Activated T-helper 2 cell treated with anti-CD3 and anti-CD28 coated beads, Interferon-gamma antibody, Interleukin-2, Interleukin-4, amounts not matched to agents 10 μg/mL and 5 μg/mL and 100 μg/mL, durations not matched to agents 14 hours and 24 hours and 36 hours (primary cell): ENCODE results near the gene EWSR1. TPM values are rescaled to one million over a fixed set of nuclear protein-coding genes. Genes with fewer than 3 reads are reported as not detected.
"Not testable (repeated sequence)": the region's sequence is repeated elsewhere in the genome, so short reads cannot be mapped to it uniquely, and the experiment has no call there.

Source experiments
- DNase-seq: peaks from one replicate; pipeline ENCODE4 v3.0.0; 2021; ENCODE audit warnings: low spot score
- H3K27ac Mint-ChIP-seq: one replicate; pipeline ENCODE4 v1.8.0; 2021; ENCODE audit warnings: mixed read lengths
- H3K27me3 Mint-ChIP-seq: one replicate; pipeline ENCODE4 v1.8.0; 2021; ENCODE audit warnings: low read depth, mixed read lengths
- H3K36me3 Mint-ChIP-seq: one replicate; pipeline ENCODE4 v1.8.0; 2021; ENCODE audit warnings: low read depth, mixed read lengths
- H3K4me1 Mint-ChIP-seq: one replicate; pipeline ENCODE4 v1.8.0; 2021; ENCODE audit warnings: low read depth, mixed read lengths
- H3K4me3 Mint-ChIP-seq: one replicate; pipeline ENCODE4 v1.8.0; 2021; ENCODE audit warnings: low read depth, mild to moderate bottlenecking, moderate library complexity, mixed read lengths
- H3K9me3 Mint-ChIP-seq: one replicate; pipeline ENCODE4 v1.8.0; 2021; ENCODE audit warnings: mixed read lengths
- intact Hi-C: fragments of 100-400 bp; cut with micrococcal nuclease; formaldehyde crosslinking; loops from one replicate; pipeline ENCODE4 v1.15.1; 2023
- total RNA-seq: library from RNA; stranded (reverse); gene quantifications from 2 replicates; pipeline ENCODE4 v1.2.3, GENCODE V29; 2022

Gene EWSR1
- total RNA-seq, 1 donor from 2014 or later: 436 TPM

DNA sequence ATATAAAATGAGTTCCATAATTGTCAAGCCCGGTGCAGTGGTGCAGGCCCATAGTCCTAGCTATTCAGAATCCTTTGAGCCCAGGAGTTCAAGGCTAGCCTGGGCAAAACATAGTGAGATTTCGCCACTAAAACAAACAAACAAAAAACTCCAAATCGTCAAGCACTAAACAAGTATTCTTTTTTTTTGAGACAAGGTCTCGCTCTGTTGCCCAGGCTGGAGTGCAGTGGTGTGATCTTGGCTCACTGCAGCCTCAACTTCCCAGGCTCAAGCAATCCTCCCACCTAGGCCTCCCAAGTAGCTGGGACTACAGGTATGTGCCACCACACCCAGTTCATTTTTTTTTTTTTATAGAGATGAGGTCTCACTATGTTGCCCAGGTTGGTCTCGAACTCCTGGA, 76.8 kb downstream of the EWSR1 start:
- H3K4me1 Mint-ChIP-seq, H3K27ac Mint-ChIP-seq, H3K4me3 Mint-ChIP-seq, intact Hi-C loops, H3K27me3 Mint-ChIP-seq, H3K9me3 Mint-ChIP-seq, DNase-seq: not testable (repeated sequence)
- H3K36me3 Mint-ChIP-seq: peaks cover 55% of the 10 kb centered on the region

DNA sequence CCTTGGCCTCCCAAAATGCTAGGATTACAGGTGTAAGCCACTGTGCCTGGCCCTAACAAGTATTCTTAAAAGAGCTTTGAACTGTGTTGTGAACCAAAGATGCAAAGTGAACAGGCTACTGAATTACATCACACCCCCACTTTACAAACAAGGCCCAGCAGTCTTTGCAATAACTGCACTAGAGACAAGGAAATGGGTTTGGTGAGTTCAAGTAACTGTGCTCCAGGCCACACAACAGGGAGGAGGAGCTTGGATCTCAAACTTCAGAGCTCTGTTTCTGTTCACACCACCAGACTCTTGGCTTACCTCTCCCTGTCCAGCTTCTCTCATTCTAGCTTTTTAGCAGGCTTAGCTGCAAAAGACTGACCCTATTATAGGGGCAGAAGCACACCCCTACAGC, 77.9 kb downstream of the EWSR1 start:
- intact Hi-C loops: no loop called here
- H3K9me3 Mint-ChIP-seq: no peaks in the 10 kb centered on the region

DNA sequence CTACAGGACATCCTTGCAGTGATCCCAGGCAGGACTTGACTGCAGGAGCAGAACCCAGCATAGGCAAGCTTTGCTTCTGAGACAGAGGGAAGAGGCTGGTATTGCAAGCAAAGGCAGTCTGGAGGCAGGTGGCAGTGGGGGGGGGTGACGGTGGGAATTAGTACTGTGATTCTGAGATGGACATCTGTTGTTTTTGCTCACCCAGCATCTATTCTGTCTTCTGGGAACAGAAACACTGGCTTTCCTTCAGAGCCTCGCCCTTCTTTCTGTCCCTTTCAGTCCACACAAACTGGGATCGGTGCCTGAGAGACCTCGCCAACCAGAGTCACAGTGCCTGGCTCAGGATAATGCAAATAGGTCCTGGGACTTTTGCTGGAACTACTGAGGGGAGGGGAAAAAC, 78.6 kb downstream of the EWSR1 start:
- Mint-ChIP-seq H3K4me1 (no peaks in the 10 kb centered on the region), H3K27ac (no peak overlapping the region), H3K9me3 (no peaks in the 10 kb centered on the region), H3K27me3 (no peaks in the 10 kb centered on the region), H3K4me3 (no peak overlapping the region), H3K36me3 (peaks cover 60% of the 10 kb centered on the region)
- intact Hi-C loops: no loop called here
- DNase-seq: no peak

More for the DNA sequence above, 77.9 kb downstream of the EWSR1 start:
- no peak overlapping the region for H3K4me3 Mint-ChIP-seq
- no peaks in the 10 kb centered on the region for H3K27me3 Mint-ChIP-seq
- DNase-seq: no peak
- peaks cover 62% of the 10 kb centered on the region for H3K36me3 Mint-ChIP-seq
- H3K4me1 Mint-ChIP-seq: no peaks in the 10 kb centered on the region
- no peak overlapping the region for H3K27ac Mint-ChIP-seq

DNA sequence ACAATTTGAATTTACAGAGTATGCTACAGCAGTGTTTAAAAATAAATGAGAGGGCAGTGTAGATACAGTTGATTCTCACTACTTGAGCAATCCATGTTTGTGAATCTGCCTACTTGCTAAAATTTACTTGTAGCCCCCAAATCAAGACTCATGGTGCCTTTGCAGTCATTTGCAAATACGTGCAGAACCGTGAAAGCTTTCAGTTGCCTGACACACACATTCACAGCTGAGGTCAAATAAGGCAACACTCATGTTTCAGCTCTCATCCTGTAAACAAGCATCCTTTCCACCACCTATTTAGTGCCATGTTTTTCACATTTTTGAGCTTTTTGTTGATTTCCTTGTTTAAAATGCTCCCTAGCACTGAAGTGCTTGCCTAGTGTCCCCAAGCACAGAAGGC, 80.0 kb downstream of the EWSR1 start:
- H3K36me3 Mint-ChIP-seq: peaks cover 61% of the 10 kb centered on the region
- no peak for DNase-seq

DNA sequence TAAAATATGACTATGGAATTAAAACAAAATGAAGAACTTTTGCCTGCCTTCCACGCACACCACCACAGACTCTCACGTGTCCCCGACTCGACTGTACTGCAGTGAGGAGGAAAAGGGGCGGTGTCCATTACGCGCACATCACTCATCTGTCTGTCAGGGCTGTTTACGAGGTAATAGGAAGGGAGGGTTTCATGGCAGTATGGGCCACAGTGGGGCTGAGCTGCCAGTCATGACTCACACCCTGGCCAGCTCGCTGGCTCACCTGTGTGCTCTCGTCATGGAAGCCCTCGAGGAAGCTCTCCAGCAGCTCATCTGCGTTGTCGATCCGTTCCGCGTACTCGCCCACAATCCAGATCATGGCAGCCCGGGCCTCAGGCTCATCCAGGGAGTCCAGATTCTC, 80.9 kb downstream of the EWSR1 start:
- peaks cover 59% of the 10 kb centered on the region for H3K36me3 Mint-ChIP-seq
- no peaks in the 10 kb centered on the region for H3K9me3 Mint-ChIP-seq
- no peak overlapping the region for H3K27ac Mint-ChIP-seq
- intact Hi-C loops: no loop called here
- H3K4me1 Mint-ChIP-seq: no peaks in the 10 kb centered on the region
- H3K27me3 Mint-ChIP-seq: no peaks in the 10 kb centered on the region
- H3K4me3 Mint-ChIP-seq: no peak overlapping the region
- no peak for DNase-seq

More for the DNA sequence above, 80.0 kb downstream of the EWSR1 start:
- no peak overlapping the region for H3K4me3 Mint-ChIP-seq
- no peaks in the 10 kb centered on the region for H3K9me3 Mint-ChIP-seq
- H3K27ac Mint-ChIP-seq: no peak overlapping the region
- intact Hi-C loops: no loop called here
- H3K27me3 Mint-ChIP-seq: no peaks in the 10 kb centered on the region
- no peaks in the 10 kb centered on the region for H3K4me1 Mint-ChIP-seq

Other genes starting within 250 kb of the EWSR1 start
- not detected in 2 replicates for gene C22orf31, start 206.4 kb upstream of the EWSR1 start, total RNA-seq
- 0.23 and 0.27 TPM in 2 replicates for gene KREMEN1, start 195.2 kb upstream of the EWSR1 start, total RNA-seq
- gene EMID1, start 62.4 kb upstream of the EWSR1 start, total RNA-seq: 0.23 TPM in 2 replicates
- 46.0 and 48.0 TPM in 2 replicates for gene RHBDD3, start 287 bp upstream of the EWSR1 start, total RNA-seq
- gene GAS2L1, start 38.4 kb downstream of the EWSR1 start, total RNA-seq: 3.0 and 3.4 TPM in 2 replicates
- gene RASL10A, start 47.4 kb downstream of the EWSR1 start, total RNA-seq: 0.46 and 0.52 TPM in 2 replicates
- 73.4 and 76.4 TPM in 2 replicates for gene AP1B1, start 120.3 kb downstream of the EWSR1 start, total RNA-seq
- gene RFPL1, start 170.3 kb downstream of the EWSR1 start, total RNA-seq: not detected in 2 replicates
- 7.0 and 7.5 TPM in 2 replicates for gene NEFH, start 211.9 kb downstream of the EWSR1 start, total RNA-seq